ENCODE results near the gene DOK5.

DNA sequence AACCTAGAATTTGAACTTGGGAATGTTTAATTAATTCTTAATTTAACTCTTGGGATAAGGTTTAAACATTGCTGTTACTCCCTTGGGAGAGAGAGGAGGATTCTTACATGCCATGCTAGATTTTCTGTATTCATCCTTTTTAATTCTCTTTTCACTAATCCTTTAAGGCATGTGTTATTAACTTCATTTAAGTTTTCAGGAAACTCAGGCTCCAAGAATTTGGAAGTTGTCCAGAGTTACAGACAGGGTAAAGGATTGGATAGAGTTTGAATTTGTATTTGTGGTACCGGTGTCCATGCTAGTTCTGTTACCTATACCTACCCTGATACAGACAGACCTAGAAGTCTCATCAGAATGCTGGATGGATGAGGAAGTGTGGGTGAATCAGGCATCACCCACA, 23.7 kb downstream of the DOK5 start:
- no peak for TF ChIP-seq CTCF (IDR thresholded peaks at IDR 0.05)
- TF ChIP-seq ZFX (IDR thresholded peaks at IDR 0.05; ENCODE audit: borderline replicate concordance), result no peak

All from 22Rv1 (cell line).